ENCODE measurements around the gene PAX5.

The PAX5 gene

GRCh38 chr9:36847781-36848673, 186.0 kb downstream of the PAX5 start:
- DNase-seq: no peak

- no peak for DNase-seq
These were observed 187.4 kb downstream of the PAX5 start for GRCh38 chr9:36846621-36847020.

GRCh38 chr9:36845844-36846243, 188.2 kb downstream of the PAX5 start:
- no peak for DNase-seq

GRCh38 chr9:36844961-36845360, 189.1 kb downstream of the PAX5 start:
- no peak for DNase-seq

DNA sequence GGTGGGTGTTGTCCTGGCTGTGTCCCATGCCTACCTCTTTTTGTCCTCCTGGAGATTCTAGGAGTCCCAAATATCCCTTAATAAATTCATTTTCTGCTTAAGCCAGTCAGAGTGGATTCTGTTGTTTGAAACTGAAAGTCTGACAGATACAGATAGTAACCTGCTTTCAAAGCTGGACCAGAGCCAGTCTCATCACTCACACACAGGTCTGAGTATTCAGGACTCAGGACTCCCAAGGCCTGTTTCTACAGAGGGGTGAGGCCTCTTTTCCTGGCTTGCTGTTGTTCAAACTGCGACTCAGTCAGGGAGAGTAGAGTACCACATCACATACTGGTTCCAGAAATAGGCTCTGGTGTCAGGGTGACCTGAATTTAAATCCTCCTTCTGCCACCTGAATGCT, 190.1 kb downstream of the PAX5 start:
- no peak for DNase-seq

DNA sequence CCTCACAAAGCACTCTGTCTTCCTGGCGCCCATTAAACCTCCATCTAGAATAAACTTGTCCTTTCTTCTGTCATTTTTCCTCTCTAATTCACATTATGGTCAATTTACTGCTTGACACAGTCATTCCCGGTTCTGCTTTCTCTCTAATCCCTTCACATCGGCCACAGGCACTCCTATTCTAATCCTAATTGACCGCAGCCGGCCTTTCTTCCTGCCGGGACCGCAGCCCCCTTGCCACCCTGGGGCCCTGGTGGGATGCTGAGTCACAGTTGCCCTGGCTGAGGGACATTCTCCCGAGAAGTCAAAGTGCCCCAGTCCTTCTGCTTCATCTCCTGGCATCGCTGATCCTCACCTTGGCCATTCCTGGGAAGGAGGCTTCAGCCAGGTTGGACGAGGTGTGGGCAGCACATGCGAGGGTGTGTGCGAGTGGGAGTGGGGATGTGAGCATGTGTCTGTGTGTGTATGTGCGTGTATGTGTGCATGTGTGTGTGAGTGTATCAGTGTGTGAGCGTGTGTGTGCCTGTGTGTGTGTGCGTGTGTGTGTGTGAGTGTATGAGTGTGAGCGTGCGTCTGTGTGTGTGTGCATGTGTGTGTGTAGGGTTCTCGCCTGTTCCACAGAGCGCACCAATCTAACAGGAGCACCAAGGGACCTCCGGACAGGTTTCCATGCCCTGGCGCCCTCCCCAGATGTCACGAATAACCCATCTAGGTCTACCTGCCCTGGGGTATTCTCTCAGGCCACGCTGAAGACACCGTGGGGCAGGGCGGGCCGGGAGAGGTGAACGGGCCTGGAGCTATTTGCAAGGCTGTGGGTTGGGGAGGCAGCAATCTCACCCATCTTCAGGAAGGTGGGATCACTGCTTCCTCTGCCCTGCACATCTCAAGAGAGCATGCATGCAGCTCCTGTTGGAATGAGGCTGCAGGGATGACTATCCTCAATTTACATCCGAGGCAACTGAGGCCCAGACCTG, 191.2 kb downstream of the PAX5 start:
- no peak for DNase-seq

- DNase-seq: no peak
These were observed 193.1 kb downstream of the PAX5 start for GRCh38 chr9:36840898-36841536.

DNA sequence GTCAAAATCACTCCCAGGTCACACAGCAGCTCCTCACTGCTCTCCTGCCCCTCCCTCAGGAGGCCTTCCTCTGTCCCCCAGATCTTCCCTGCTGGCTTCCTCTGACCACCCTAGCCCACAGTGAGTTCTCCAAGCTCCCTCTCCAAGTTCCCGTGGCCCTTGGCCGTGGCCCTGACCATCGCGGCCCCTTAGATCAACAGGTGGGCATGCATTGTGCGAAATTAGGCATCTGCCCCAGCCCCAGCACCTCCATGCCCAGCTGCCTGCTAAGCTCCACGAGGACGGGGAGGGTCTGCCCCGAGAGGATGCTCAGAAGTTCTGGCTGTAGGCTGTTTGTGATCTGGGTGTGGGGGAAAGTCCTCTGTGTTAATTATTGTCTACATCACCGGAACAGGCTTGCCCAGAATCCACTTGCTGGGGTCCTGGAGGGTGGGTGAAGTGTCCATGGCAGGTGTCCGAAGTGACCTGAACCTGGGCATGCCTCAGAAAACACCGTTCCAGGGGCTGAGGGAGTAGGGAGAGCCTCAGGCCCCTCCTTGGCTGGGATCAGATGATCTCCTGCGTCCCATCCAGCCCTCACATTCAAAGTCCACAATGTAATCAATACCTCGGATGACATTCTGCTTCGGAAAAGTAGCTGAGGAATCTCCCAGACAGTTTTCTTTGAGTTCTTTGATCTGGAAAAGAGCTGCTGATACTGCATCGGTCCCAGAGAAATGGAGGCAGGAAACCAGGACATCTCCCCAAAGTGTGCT, 194.8 kb downstream of the PAX5 start:
- no peak for DNase-seq

- DNase-seq: no peak
These were observed 196.3 kb downstream of the PAX5 start for GRCh38 chr9:36837431-36838405.

- DNase-seq: no peak
These were observed 197.6 kb downstream of the PAX5 start for GRCh38 chr9:36836486-36836885.

- no peak for DNase-seq
These were observed 198.6 kb downstream of the PAX5 start for GRCh38 chr9:36835271-36835996.

- DNase-seq: no peak
These were observed 199.3 kb downstream of the PAX5 start for GRCh38 chr9:36834736-36835135.

DNA sequence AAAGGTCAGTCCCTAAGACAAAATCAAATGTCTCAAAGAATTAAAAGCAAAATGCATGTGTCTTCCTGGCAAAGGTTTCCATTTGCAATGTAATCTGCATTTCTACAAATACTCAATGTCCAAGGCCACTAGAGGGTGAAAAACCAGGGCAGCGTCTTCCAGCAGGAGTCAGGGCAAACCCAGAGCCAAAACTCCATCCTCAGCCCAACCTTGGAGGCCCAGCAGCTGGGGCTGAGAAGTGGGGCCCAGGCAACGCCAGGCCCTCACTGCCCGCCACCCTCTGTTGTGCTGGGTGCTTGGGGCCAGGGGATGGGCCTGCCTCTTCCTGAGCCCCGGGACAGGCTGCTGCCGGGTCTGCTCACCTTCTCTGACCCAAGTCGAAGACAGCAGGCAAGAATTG, 200.1 kb downstream of the PAX5 start:
- DNase-seq: no peak

DNA sequence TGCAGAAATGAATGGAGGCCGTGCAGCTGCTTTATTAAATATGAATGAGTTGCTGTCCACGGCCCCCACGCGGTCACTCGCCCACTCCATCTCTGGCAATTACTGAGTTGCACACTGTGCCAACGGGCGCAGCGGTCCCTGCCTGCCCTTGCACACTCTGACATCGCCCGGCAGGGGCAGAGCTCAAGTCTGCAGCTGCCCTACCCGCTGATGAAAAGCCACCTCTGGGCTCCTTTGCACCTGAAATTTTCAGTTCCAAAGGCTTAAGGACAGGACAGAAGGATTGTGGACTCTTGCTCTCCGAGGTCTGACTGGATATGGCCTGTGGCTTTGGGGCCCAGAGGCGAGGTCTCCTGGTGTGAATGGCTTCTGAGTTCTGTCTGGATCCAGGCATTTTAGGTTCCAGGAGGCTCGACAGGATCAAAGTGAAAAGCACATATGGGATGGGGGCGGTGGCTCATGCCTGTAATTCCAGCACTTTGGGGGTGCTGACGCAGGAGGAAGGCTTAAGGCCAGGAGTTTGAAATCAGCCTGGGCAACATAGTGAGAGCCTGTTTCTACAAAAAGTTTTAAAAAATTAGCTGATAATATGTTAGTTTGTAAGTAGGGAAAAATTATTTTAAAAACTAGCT, 201.8 kb downstream of the PAX5 start:
- DNase-seq: no peak

- DNase-seq: no peak
These were observed 202.5 kb downstream of the PAX5 start for GRCh38 chr9:36831381-36832161.

GRCh38 chr9:36828611-36829013, 205.5 kb downstream of the PAX5 start:
- no peak for DNase-seq

GRCh38 chr9:36827593-36827992, 206.5 kb downstream of the PAX5 start:
- no peak for DNase-seq

DNA sequence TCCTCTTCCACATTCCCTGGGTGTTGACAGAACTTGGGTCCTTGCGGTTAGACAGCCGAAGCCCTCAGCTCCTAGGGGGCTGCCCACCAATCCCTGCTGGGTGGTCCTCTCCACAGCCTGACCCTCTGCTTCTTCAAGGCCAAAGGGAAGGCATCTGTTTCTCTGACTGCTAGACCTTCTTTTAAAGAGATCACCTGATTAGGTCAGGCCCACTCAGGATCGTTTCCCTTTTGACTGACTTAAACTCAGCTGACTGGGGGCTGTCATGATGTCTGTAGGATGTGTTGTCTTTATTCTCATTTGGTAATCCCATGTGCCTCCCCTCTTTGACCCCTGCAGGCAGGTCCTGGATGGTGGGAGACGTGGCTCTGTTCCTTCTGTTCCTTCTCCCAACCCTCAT, 207.5 kb downstream of the PAX5 start:
- DNase-seq: no peak

GRCh38 chr9:36825179-36825578, 208.9 kb downstream of the PAX5 start:
- no peak for DNase-seq

Data from stimulated activated CD4-positive, alpha-beta T cell treated with anti-CD3 and anti-CD28 coated beads, Interleukin-4, amount 100 ng/mL, for 4 hours (primary cell).